ENCODE data around the gene DCAF5.

- TF ChIP-seq POLR2A (IDR thresholded peaks at IDR 0.05; ENCODE audit: extremely low read depth, insufficient read length) (no peak), CTCF (IDR thresholded peaks at IDR 0.05; ENCODE audit: low read depth, low read length) (no peak), MAX (IDR thresholded peaks at IDR 0.05; ENCODE audit: low read depth, low read length) (no peak)
Observed at GRCh38 chr14:69066396-69067171, 86.3 kb downstream of the DCAF5 start.

Data from NB4 (cell line).